Stimulated activated CD4-positive, alpha-beta T cell treated with anti-CD3 and anti-CD28 coated beads, Interleukin-2, amount 100 ng/mL, for 4 hours (primary cell): Measurements from ENCODE around the gene F7.
"Not testable (repeated sequence)": the region's sequence is repeated elsewhere in the genome, so short reads cannot be mapped to it uniquely, and the experiment has no call there.

Source experiments
- DNase-seq: peaks from one replicate; pipeline ENCODE4 v3.0.0-alpha.2; 2020; ENCODE audit warnings: low read depth

Gene F7

GRCh38 chr13:113102727-113103126 lies 2.9 kb upstream of the F7 start:
- DNase-seq, result no peak

- DNase-seq, result no peak
Observed at GRCh38 chr13:113103646-113104045, 1.9 kb upstream of the F7 start.

DNA sequence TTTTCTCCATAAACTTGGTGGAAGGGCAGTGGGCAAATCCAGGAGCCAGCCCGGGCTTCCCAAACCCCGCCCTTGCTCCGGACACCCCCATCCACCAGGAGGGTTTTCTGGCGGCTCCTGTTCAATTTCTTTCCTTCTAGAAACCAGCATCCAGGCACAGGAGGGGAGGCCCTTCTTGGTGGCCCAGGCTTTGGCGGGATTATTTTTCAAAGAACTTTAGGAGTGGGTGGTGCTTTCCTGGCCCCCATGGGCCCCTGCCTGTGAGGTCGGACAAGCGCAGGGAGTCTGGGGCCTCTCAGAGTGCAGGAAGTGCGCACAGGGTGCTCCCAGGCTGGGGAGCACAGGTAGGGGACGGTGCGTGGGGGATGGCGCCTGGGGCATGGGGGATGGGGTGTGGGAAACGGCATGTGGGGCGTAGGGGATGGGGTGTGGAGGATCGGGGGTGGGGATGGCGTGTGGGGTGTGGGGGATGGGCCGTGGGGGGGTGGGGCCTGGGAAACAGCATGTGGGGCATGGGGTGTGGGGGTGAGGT lies 396 bp downstream of the F7 start:
- no peak for DNase-seq

- no peak for DNase-seq
Observed at GRCh38 chr13:113106711-113107351, 1.2 kb downstream of the F7 start.

GRCh38 chr13:113108521-113108920 lies 2.9 kb downstream of the F7 start:
- DNase-seq, result not testable (repeated sequence)

DNA sequence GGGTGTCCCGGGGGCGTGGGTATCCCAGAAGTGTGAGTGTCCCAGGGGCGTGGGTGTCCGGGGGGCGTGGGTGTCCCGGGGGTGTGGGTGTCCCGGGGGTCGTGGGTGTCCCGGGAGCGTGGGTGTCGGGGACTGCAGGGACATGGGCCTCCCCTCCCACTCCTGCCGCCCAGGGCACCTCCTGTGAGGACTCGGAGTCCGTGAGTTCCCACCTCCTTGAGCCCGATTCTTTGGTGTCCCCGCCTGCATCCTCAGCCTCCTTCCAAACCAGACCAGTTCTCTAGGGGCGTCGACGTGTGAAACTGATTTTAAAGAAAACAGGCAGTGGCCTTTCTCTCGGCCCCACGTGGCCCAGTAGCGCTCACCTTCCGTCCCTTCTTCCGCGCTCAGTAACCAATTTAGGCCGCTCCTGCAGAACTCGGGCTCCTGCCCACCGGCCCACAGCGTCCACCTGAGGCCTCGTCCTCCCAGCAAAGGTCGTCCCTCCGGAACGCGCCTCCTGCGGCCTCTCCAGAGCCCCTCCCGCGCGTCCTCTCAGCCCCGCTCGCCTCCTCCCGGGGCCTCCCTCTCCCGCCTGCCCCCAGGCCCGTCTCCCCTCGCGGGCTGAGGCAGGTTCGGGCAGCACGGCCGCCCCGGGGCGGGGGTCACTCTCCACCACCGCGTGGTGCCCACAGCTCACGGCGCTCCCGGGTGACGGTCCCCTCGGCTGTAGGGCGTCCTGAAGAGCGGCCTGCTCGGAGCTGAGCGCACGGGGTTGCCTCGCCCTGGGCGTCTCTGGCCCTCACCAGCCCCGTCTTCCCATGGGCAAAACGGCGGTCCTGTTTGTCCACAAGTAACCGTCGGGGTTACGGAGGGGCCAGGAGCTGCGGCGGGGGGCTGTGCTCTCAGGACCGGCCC lies 3.8 kb downstream of the F7 start:
- no peak for DNase-seq

DNA sequence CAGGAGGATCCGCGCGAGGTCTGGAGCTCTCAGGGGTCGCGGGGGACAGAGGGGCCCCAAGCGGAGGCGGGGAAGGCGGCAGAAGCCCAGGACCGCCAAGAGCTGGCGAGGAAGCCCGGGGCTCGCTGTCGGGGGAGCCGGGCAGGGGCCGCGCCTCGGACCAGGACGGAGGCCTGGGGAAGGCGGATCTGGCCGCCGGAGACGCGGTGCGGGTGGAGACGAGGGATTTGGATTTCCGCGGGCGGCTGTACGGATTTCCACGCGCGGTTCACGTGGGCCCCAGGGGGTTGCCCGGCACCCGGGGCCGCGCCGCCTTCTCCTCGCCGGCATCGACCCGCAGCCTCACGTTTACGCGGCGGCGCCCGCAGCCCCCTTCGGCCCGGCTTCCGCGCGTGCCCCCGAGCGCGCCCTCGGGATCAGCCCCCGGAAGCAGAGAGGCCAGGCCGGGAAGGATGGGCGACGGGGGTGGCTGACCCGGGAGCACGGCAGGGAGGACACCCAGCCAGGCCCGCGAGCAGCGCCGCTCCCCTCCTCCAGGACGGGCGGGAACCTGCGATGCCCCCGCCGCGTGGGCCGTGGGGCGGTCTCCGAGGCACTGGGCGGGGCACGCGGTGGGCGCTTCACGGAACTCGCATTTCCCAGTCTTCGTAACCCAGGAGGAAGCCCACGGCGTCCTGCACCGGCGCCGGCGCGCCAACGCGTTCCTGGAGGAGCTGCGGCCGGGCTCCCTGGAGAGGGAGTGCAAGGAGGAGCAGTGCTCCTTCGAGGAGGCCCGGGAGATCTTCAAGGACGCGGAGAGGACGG lies 4.7 kb downstream of the F7 start:
- peak; percentile 53 for DNase-seq

- peak; percentile 45 for DNase-seq
Observed at GRCh38 chr13:113110852-113111315, 5.3 kb downstream of the F7 start.

GRCh38 chr13:113111821-113112220 lies 6.2 kb downstream of the F7 start:
- DNase-seq, result not testable (repeated sequence)

- not testable (repeated sequence) for DNase-seq
Observed at GRCh38 chr13:113112475-113112874, 6.9 kb downstream of the F7 start.

DNA sequence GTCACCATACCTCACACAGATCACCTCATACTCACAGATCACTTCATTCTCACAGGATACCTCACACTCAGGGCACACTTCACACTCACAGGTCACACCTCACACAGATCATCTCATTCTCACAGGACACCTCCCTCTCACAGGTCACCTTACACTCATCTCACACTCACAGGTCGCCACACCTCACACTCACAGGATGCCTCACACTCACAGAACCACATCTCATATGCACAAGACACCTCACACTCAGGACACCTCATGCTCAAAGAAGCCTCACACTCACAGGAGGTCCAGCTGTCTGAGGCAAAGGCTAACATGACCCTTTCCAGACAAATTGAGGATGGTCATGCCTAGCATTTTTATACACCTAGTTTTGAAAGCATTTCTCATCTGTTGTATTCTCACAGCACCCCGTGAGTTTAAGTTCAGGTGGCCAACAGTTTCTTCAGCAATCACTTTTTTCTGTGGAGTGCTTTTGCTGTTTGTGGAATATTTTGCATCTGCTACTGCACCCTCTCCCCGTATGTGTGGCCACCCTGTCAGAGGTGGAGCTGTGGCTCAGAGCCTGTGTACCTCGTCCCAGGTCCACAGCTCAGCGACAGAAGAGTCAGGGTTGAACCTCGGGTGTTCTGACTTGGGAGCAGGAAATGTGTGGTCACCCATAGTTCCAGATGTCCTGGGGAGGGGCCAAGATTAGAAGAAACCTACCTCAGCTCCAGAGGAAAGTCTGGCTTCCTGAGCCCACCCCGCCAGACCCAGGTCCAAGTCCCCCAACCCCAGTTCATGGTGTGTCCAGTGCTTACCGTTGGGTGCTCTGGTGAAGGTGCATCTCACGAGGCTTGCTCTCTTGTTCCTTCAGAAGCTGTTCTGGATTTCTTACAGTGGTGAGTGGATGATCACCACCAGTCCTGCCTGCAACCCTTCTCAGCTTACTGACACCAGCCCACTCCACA lies 7.6 kb downstream of the F7 start:
- DNase-seq, result no peak

GRCh38 chr13:113113846-113114271 lies 8.3 kb downstream of the F7 start:
- DNase-seq, result no peak

GRCh38 chr13:113114511-113115362 lies 9.1 kb downstream of the F7 start:
- no peak for DNase-seq

- no peak for DNase-seq
Observed at GRCh38 chr13:113115363-113116205, 10.0 kb downstream of the F7 start.

DNA sequence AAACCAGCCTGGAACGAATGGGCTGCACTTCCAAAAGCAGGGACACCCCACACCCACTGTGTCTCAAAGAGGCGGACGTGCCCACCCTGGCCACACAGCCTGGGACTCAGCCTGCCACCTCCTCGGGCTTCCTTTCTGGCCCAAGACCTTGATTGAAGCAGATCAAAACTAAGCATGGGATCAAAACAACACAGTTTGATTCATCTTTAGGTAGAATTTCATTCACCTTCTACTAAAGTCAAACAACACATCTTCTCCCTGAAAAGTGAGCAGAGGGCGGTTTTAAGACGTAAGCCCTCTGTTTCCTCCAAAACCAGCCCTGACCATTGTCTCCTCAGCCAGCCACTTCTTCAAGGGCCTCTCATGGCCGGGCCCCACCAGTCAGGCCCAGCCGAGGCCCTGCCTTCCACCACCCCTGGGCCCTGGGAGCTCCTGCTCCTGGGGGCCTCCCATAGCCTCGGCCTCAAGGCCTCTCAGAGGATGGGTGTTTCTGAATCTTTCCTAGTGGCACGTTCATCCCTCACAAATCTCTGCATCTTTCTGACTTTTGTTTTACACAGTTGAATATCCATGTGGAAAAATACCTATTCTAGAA lies 10.7 kb downstream of the F7 start:
- DNase-seq, result no peak

DNA sequence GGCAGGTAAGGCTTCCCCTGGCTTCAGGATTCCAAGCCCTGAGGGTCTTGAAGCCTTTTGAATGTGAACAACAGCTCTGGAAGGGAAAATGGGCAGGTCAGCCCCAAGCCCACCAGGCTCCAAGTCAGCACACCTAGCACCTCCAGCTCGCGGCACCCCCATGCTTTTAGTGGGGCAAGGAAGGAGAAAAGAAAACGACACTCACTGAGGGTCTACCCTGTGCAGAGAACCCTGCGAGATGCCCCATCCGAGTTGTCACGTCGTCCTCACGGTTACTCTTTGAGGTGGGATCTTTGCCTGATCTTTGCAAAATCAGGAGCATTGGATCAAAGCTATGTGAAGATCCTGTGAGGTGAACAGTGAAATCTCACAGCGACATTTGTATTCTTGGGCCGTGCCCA lies 11.3 kb downstream of the F7 start:
- no peak for DNase-seq

DNA sequence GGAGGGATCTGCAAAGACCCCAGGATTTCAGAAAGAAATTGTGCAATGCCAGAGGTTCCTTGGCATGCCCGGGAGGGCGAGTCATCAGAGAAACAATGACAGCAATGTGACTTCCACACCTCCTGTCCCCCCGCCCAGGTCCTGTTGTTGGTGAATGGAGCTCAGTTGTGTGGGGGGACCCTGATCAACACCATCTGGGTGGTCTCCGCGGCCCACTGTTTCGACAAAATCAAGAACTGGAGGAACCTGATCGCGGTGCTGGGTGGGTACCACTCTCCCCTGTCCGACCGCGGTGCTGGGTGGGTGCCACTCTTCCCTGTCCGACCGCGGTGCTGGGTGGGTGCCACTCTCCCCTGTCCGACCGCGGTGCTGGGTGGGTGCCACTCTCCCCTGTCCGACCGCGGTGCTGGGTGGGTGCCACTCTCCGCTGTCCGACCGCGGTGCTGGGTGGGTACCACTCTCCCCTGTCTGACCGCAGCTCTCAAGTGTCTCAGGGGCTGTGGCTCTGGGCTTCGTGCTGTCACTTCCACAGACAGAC lies 11.8 kb downstream of the F7 start:
- no peak for DNase-seq

DNA sequence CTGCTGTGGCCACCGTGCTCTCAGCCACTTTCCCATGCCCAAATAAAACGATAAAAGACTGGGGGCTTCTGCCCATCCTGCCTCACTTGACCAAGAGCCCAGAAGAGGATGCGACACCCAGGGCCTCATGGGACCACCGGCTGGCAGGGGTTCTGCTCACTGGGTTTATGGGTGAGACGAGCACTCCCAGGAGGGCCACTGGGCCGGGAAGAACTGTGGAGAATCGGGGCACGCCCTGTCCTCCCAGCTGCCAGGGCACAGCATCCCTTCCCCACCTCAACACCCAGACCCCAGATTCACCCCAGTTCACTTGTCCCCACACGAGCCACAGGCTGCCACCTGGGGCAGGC lies 12.3 kb downstream of the F7 start:
- no peak for DNase-seq
